Measurements from ENCODE around the gene AGBL4. TPM values are rescaled to one million over a fixed set of nuclear protein-coding genes. Genes with fewer than 3 reads are reported as not detected.

The AGBL4 gene
- total RNA-seq, 1 experiment from 2014 or later = not detected

DNA sequence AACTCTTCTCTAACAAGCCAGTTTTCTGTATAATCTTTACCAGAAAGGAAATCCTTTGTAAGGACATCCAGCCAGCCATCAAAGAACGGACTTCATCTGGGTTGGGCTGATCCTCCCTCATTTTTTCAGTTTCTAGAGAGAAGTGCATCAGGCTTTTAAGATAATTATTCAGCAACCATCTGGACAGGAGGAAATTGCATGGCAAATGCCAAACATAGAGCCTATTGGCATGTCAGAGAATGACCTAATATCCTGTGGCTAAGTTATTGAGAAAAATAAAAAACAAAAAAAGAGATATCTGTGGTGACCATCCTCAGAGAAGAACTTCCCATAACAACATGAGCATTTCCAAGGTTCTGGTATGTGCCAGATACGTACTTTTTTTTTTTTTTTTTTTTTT is 1172.1 kb downstream of the AGBL4 start:
- peak; percentile 39 for DNase-seq
- Histone ChIP-seq H3K4me3 (no peak overlapping the region), H3K27me3 (no peaks in the 10 kb centered on the region), H3K36me3 (no peaks in the 10 kb centered on the region), H3K9me3 (no peaks in the 10 kb centered on the region)

GRCh38 chr1:48848035-48848434 is 1175.7 kb downstream of the AGBL4 start:
- no peaks in the 10 kb centered on the region for H3K9me3 ChIP-seq
- DNase-seq = no peak
- H3K4me3 ChIP-seq = no peak overlapping the region
- H3K27me3 ChIP-seq = no peaks in the 10 kb centered on the region
- no peaks in the 10 kb centered on the region for H3K36me3 ChIP-seq

GRCh38 chr1:48846441-48846840 is 1177.3 kb downstream of the AGBL4 start:
- Histone ChIP-seq H3K27me3 (no peaks in the 10 kb centered on the region), H3K4me3 (no peak overlapping the region), H3K9me3 (no peaks in the 10 kb centered on the region), H3K36me3 (no peaks in the 10 kb centered on the region)
- no peak for DNase-seq

DNA sequence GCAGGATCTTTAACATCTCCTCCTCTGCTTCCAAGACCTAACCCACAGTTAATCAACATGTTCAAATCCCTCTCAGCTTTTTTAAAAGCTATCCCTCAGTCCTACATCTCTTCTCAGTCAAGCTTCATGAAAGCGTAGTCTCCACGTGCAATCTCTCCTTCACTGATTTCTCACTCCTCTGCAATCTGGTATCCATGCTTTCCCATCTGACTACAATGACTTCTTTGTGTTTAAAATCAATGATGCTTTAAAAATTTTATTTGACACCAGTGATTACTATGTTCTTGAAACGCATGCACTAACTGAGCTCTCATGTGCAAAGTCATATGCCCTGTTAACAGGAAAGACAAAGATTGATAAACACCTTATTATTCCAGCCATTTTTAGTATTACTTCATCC is 1179.6 kb downstream of the AGBL4 start:
- H3K36me3 ChIP-seq = no peaks in the 10 kb centered on the region
- no peak for DNase-seq
- H3K9me3 ChIP-seq = no peaks in the 10 kb centered on the region
- no peak overlapping the region for H3K4me3 ChIP-seq
- H3K27me3 ChIP-seq = peaks cover under 1% of the 10 kb centered on the region; the same call in 1 of the 2 replicates

DNA sequence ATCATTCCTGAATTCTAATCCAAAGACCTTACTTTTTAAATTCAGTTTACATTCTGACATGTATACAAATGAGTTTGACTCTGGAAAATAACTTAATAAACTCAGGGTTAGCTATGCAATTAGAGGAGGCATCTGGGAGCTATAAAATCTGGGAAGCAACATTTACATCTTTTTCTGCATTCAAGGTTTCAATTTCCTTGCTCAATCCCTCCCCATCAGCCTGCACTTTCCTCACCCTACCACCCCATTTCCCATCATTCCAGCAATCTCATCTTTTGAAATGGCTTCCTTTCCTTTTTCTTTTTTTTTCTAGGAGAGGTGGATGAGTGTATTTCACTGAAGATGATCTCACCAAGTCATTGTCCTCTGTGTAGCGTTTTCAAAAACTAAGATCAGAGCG is 1181.8 kb downstream of the AGBL4 start:
- Histone ChIP-seq H3K4me3 (no peak overlapping the region), H3K36me3 (no peaks in the 10 kb centered on the region), H3K27me3 (peaks cover 2% of the 10 kb centered on the region; the same call in 1 of the 2 replicates), H3K9me3 (no peaks in the 10 kb centered on the region)
- DNase-seq = no peak

DNA sequence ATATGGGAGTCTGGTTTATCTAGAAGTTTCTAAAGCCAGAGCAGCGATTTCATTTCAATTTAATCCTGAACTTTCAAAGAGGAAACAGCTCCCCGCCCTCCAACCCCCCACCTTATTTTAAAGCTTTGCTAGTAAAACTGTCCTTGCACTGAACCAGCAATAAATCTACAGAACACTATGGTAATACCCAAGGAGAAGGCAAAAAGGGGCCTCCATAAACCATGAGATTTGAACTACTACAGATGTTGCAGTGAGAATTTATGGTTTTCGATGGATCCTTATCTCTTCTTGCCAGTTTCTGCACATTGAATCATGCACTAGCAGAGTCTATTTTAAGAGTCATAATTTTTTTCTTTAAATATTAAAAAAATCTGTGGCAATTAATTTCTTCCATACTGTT is 1182.3 kb downstream of the AGBL4 start:
- H3K36me3 ChIP-seq = no peaks in the 10 kb centered on the region
- peaks cover 2% of the 10 kb centered on the region; the same call in 1 of the 2 replicates for H3K27me3 ChIP-seq
- H3K4me3 ChIP-seq = no peak overlapping the region
- DNase-seq = no peak
- H3K9me3 ChIP-seq = no peaks in the 10 kb centered on the region

DNA sequence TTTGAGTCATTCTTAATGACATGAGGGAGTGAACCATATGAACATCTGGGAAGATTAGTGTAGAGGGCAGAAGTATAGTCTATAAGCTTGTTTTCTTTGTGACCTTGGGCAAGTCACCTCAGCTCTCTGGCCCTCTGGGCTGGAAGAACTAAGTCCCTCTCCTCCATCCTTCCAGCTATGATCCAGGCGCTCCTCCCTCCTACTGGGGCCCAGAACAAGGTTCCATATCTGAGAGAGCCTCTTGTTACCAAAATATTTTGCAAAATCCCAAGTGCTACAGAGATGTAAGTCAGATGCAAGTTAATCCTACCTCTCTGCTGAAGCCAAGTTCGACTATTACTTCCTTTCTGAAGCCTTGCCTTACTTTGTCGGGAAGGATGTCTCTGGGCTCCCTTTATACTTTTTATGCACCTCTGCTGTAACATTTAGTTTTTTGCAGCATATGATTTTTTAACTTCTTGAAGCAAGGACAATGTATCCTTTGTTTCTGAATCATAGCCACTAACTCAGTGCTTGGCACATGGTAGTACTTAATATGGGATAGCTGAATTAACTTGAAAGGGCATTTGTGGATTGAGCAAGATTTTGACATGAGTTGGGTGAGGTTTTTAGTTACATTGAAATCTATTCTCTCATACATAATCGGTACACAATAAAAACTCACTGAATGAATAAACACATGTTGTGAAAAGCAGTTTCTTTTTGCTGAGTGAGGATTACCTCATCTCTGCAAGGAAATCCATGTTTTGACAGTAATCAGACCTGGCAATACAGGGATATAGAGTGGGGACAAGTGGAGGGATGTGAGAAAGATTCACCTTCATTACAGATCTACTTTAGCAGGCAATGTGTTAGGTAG is 1192.4 kb downstream of the AGBL4 start:
- Histone ChIP-seq H3K27me3 (no peaks in the 10 kb centered on the region), H3K36me3 (no peaks in the 10 kb centered on the region), H3K9me3 (no peaks in the 10 kb centered on the region), H3K4me3 (no peak overlapping the region)
- no peak for DNase-seq

GRCh38 chr1:48830715-48831114 is 1193.0 kb downstream of the AGBL4 start:
- no peak overlapping the region for H3K4me3 ChIP-seq
- H3K27me3 ChIP-seq = no peaks in the 10 kb centered on the region
- DNase-seq = no peak
- H3K36me3 ChIP-seq = no peaks in the 10 kb centered on the region
- no peaks in the 10 kb centered on the region for H3K9me3 ChIP-seq

GRCh38 chr1:48829446-48829845 is 1194.3 kb downstream of the AGBL4 start:
- H3K27me3 ChIP-seq = no peaks in the 10 kb centered on the region
- H3K9me3 ChIP-seq = no peaks in the 10 kb centered on the region
- DNase-seq = no peak
- no peak overlapping the region for H3K4me3 ChIP-seq
- no peaks in the 10 kb centered on the region for H3K36me3 ChIP-seq

DNA sequence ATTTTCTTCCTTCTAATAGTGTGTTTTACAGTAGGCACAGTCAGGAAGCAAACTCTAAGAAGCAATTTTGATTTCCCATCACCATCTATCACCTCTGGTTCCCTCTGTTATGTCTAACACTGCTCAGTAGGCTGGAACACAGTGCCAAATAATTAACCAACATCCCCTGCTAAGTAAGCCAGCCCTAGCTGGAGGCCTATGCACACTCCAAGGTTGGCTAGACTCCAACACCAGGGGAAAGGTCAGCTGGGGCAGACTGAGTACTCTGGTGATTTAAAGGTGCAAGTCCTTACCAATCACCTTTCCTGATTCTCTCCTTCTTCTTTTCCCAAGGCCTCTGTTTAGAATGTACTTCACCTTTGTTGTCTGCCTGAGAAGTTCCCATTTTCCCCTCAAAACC is 1200.6 kb downstream of the AGBL4 start:
- Histone ChIP-seq H3K36me3 (no peaks in the 10 kb centered on the region), H3K4me3 (no peak overlapping the region), H3K9me3 (no peaks in the 10 kb centered on the region), H3K27me3 (no peaks in the 10 kb centered on the region)
- no peak for DNase-seq

DNA sequence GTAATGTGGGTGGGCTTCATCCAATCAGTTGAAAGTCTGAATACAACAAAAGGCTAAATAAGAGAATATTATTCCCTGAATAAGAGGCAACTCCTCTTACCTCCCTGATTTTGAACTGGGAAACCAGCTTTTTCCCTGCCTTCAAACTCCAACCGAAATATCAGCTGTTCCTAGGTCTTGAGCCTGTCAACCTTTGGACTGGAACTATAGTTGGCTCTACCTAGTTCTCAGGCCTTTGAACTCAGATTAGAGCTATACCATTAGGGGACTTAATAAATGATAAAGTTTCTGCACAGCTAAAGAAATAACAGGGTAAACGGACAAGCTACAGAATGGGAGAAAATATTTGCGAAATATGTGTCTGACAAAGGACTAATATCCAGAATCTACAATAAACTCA is 1203.3 kb downstream of the AGBL4 start:
- H3K36me3 ChIP-seq = no peaks in the 10 kb centered on the region
- DNase-seq = no peak
- H3K4me3 ChIP-seq = no peak overlapping the region
- no peaks in the 10 kb centered on the region for H3K9me3 ChIP-seq
- no peaks in the 10 kb centered on the region for H3K27me3 ChIP-seq

- DNase-seq = peak; percentile 66
- no peaks in the 10 kb centered on the region for H3K27me3 ChIP-seq
These were observed 1206.1 kb downstream of the AGBL4 start for GRCh38 chr1:48817505-48818114.

DNA sequence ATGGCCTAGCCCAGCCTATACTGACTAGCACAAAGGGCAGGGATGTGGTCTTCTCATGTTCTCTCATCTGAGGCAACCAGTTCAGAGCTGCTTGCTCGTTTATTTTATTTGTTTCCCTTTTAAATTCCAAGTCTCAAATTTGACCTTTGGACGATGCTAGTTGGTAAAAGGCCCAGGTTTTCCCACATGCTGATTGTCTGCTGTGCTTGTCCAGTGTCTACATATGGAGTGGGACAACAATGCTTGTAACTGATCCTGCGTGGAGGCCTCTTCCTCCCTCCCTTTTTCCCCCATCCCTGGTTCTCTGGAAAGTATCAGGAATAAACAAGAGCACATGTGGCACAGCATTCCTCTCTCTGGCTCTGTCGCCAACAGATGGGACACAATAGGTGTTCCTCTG is 1213.0 kb downstream of the AGBL4 start:
- no peak for DNase-seq
- H3K36me3 ChIP-seq = no peaks in the 10 kb centered on the region

More at GRCh38 chr1:48817505-48818114, 1206.1 kb downstream of the AGBL4 start:
- Histone ChIP-seq H3K36me3 (no peaks in the 10 kb centered on the region), H3K9me3 (no peaks in the 10 kb centered on the region), H3K4me3 (no peak overlapping the region)

DNA sequence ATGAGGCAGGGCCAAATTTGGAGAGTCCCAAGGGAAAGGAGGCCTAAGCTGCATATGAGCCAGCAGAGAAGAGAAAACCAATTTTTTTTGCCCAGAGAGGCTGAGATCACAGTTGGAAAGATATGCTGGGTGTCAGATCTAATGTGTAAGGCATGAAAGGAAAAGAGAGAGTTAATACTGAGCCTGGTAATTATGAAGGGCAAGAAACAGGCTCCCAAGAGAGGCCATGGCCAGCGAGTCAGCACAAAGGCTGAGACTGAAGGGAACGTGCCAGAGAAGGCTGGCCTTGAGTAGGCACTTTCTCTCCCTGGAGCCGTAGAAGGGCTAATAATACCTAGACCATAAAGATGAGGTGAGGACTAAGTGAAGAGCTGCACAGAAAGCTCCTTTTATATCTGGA is 1215.3 kb downstream of the AGBL4 start:
- Histone ChIP-seq H3K4me3 (no peak overlapping the region), H3K36me3 (no peaks in the 10 kb centered on the region), H3K9me3 (no peaks in the 10 kb centered on the region), H3K27me3 (no peaks in the 10 kb centered on the region)
- DNase-seq = peak; percentile 59

More for the DNA sequence above, 1213.0 kb downstream of the AGBL4 start:
- H3K9me3 ChIP-seq = no peaks in the 10 kb centered on the region
- H3K4me3 ChIP-seq = no peak overlapping the region
- no peaks in the 10 kb centered on the region for H3K27me3 ChIP-seq

GRCh38 chr1:48807554-48808260 is 1216.0 kb downstream of the AGBL4 start:
- no peaks in the 10 kb centered on the region for H3K36me3 ChIP-seq
- DNase-seq = peak; percentile 86
- H3K4me3 ChIP-seq = no peak overlapping the region
- no peaks in the 10 kb centered on the region for H3K9me3 ChIP-seq
- H3K27me3 ChIP-seq = no peaks in the 10 kb centered on the region

GRCh38 chr1:48803474-48803873 is 1220.3 kb downstream of the AGBL4 start:
- H3K9me3 ChIP-seq = no peaks in the 10 kb centered on the region
- H3K36me3 ChIP-seq = no peaks in the 10 kb centered on the region
- peaks cover 3% of the 10 kb centered on the region; the same call in 1 of the 2 replicates for H3K27me3 ChIP-seq
- no peak overlapping the region for H3K4me3 ChIP-seq
- DNase-seq = no peak

DNA sequence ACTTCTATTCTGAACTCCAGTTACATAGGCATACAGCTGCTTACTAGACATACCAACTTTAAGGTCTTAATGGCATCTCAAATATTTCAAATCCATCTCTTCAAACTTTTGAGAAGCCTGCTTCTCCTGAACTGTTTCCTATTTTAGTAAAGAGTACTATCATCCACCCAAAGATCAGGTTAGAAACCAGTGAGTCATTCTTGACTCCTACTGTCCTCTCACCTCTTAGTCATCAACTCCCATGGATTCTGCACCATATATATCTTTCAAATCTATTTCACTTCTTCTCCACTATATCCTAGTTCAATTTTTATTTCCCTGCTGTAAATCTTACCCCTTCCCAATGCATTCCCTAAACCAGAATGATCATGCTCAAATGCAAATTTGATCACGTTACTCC is 1228.9 kb downstream of the AGBL4 start:
- no peaks in the 10 kb centered on the region for H3K27me3 ChIP-seq
- H3K9me3 ChIP-seq = no peaks in the 10 kb centered on the region
- no peak overlapping the region for H3K4me3 ChIP-seq
- no peaks in the 10 kb centered on the region for H3K36me3 ChIP-seq
- DNase-seq = no peak
